ENCODE results near the gene CEP290. TPM values are rescaled to one million over a fixed set of nuclear protein-coding genes. Genes with fewer than 3 reads are reported as not detected.

CEP290 gene
- polyA plus RNA-seq (2013, experiment 1 of 4) = 17.5 TPM
- polyA plus RNA-seq (2013, experiment 2 of 4) = 16.9 TPM
- polyA plus RNA-seq (2013, experiment 3 of 4) = 13.2 TPM
- polyA plus RNA-seq (2013, experiment 4 of 4) = 17.4 TPM

DNA sequence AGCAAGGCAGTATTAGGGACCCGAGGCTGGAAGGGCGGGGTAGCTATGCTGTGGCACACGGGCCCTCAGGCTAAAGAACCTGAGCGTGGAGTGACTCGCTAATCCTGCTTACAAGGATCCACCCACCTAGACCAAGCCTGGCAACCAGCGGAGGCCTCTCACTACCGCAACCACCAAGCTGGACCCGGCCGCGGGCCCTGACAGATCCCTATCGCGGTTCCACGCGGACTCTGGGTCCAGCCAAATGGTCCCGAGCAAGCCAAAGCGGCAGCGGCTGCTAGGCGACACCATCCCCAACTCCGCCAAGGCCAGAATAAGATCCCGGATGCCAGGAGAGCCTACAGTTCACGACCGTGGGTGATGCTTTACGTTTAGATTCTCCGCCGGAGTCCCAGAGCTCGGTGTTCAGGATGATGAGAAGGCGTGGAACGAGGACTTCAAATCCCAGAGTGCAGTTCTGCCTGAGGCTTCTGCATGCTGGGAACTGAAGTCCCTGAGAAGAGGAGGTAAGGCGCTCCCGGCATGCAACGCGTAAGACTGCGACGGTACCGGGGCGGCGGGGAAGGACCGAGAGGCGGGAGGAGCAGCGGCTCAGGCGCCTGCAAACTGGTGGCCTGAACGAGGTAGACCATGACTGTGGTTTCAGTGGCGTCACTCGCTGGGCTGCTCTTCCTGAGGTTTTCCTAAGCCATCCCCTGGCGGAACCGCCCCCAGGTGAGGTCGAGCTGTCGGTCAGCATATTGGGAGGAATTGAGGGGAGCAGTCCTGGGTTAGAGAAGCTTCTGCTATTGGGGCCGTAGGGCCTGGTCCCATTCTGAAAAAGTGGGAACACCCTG, at the start of gene CEP290, which contains the start of gene TMTC3:
TSS of gene CEP290 (minus strand) at position 315 of the 836 bp plus-strand sequence. CDS start 781 bp downstream, outside the sequence.
TSS of gene TMTC3 (plus strand) at position 534 of the 836 bp plus-strand sequence. CDS start 6,009 bp downstream, outside the sequence.
- 0 to 1% methylated on average over 49 of the region's 49 CpGs for WGBS, 2 experiments
- Histone ChIP-seq H3K9me3 (ENCODE audit: control insufficient read depth, low read length) (no peaks in the 10 kb centered on the region), H3K4me1 (ENCODE audit: control insufficient read depth, insufficient read depth, low read length) (peaks cover 14% of the 10 kb centered on the region), H3K36me3 (ENCODE audit: control insufficient read depth, insufficient read depth, low read length) (no peaks in the 10 kb centered on the region), H3K4me3 (ENCODE audit: insufficient read depth, low read depth, low read length) (peak within 1 kb of the TSS; percentile 70), H3K27ac (ENCODE audit: insufficient read depth, low read depth, low read length, poor library complexity, severe bottlenecking) (no peak within 1 kb of the TSS), H3K27me3 (ENCODE audit: control insufficient read depth, insufficient read depth, low read length, poor library complexity, severe bottlenecking) (no peaks in the 10 kb centered on the region)

GRCh38 chr12:88188180-88188579, 46.3 kb upstream of the CEP290 start:
- Histone ChIP-seq H3K4me1 (ENCODE audit: control insufficient read depth, insufficient read depth, low read length) (no peaks in the 10 kb centered on the region), H3K27ac (ENCODE audit: insufficient read depth, low read depth, low read length, poor library complexity, severe bottlenecking) (no peak overlapping the region), H3K27me3 (ENCODE audit: control insufficient read depth, insufficient read depth, low read length, poor library complexity, severe bottlenecking) (no peaks in the 10 kb centered on the region), H3K4me3 (ENCODE audit: insufficient read depth, low read depth, low read length) (no peak overlapping the region), H3K9me3 (ENCODE audit: control insufficient read depth, low read length) (no peaks in the 10 kb centered on the region), H3K36me3 (ENCODE audit: control insufficient read depth, insufficient read depth, low read length) (no peaks in the 10 kb centered on the region)
- WGBS, 2 experiments = 83% methylated on average over 1 of the region's 1 CpG

GRCh38 chr12:88187571-88187970, 45.7 kb upstream of the CEP290 start:
- Histone ChIP-seq H3K36me3 (ENCODE audit: control insufficient read depth, insufficient read depth, low read length) (no peaks in the 10 kb centered on the region), H3K27me3 (ENCODE audit: control insufficient read depth, insufficient read depth, low read length, poor library complexity, severe bottlenecking) (no peaks in the 10 kb centered on the region), H3K27ac (ENCODE audit: insufficient read depth, low read depth, low read length, poor library complexity, severe bottlenecking) (no peak overlapping the region), H3K4me3 (ENCODE audit: insufficient read depth, low read depth, low read length) (no peak overlapping the region), H3K4me1 (ENCODE audit: control insufficient read depth, insufficient read depth, low read length) (no peaks in the 10 kb centered on the region), H3K9me3 (ENCODE audit: control insufficient read depth, low read length) (no peaks in the 10 kb centered on the region)
- WGBS, 2 experiments = 85 to 100% methylated on average over 1 to 2 of the region's 2 CpGs

- no peaks in the 10 kb centered on the region for H3K4me1 ChIP-seq (ENCODE audit: control insufficient read depth, insufficient read depth, low read length)
These were observed 44.1 kb upstream of the CEP290 start for GRCh38 chr12:88185988-88186387.

GRCh38 chr12:88185279-88185678, 43.4 kb upstream of the CEP290 start:
- H3K27ac ChIP-seq (ENCODE audit: insufficient read depth, low read depth, low read length, poor library complexity, severe bottlenecking) = no peak overlapping the region
- no peaks in the 10 kb centered on the region for H3K36me3 ChIP-seq (ENCODE audit: control insufficient read depth, insufficient read depth, low read length)
- H3K9me3 ChIP-seq (ENCODE audit: control insufficient read depth, low read length) = no peaks in the 10 kb centered on the region
- H3K4me3 ChIP-seq (ENCODE audit: insufficient read depth, low read depth, low read length) = no peak overlapping the region
- H3K4me1 ChIP-seq (ENCODE audit: control insufficient read depth, insufficient read depth, low read length) = no peaks in the 10 kb centered on the region
- 93% methylated on average over 2 of the region's 2 CpGs; no CpG with 5 or more reads in 1 of the 2 experiments for WGBS, 2 experiments
- no peaks in the 10 kb centered on the region for H3K27me3 ChIP-seq (ENCODE audit: control insufficient read depth, insufficient read depth, low read length, poor library complexity, severe bottlenecking)

More at GRCh38 chr12:88185988-88186387, 44.1 kb upstream of the CEP290 start:
- no peak overlapping the region for H3K4me3 ChIP-seq (ENCODE audit: insufficient read depth, low read depth, low read length)
- H3K9me3 ChIP-seq (ENCODE audit: control insufficient read depth, low read length) = no peaks in the 10 kb centered on the region
- no peak overlapping the region for H3K27ac ChIP-seq (ENCODE audit: insufficient read depth, low read depth, low read length, poor library complexity, severe bottlenecking)
- no peaks in the 10 kb centered on the region for H3K36me3 ChIP-seq (ENCODE audit: control insufficient read depth, insufficient read depth, low read length)
- H3K27me3 ChIP-seq (ENCODE audit: control insufficient read depth, insufficient read depth, low read length, poor library complexity, severe bottlenecking) = no peaks in the 10 kb centered on the region

DNA sequence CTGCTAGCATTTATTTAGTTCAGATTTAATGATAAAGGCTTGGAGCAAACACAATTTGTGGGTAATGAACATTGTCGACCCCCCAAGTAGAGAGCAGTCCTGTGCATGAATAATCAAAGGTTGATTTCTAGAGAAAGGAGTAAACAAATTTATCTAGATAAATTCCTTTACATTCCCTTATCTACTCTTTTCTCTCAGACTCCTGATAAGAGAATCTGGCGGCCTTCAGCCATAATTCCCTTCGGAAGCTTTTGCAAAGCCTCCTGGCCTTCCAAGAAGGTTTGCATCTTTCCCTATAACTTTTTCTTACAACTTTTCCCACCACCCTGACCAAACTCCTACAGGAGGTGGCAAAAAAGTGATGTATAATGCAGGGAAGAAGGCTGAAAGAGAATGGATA, 42.3 kb upstream of the CEP290 start:
- Histone ChIP-seq H3K9me3 (ENCODE audit: control insufficient read depth, low read length) (no peaks in the 10 kb centered on the region), H3K27me3 (ENCODE audit: control insufficient read depth, insufficient read depth, low read length, poor library complexity, severe bottlenecking) (no peaks in the 10 kb centered on the region), H3K4me1 (ENCODE audit: control insufficient read depth, insufficient read depth, low read length) (no peaks in the 10 kb centered on the region), H3K27ac (ENCODE audit: insufficient read depth, low read depth, low read length, poor library complexity, severe bottlenecking) (no peak overlapping the region), H3K4me3 (ENCODE audit: insufficient read depth, low read depth, low read length) (no peak overlapping the region), H3K36me3 (ENCODE audit: control insufficient read depth, insufficient read depth, low read length) (no peaks in the 10 kb centered on the region)
- WGBS, 2 experiments = 95 to 96% methylated on average over 2 to 3 of the region's 3 CpGs

DNA sequence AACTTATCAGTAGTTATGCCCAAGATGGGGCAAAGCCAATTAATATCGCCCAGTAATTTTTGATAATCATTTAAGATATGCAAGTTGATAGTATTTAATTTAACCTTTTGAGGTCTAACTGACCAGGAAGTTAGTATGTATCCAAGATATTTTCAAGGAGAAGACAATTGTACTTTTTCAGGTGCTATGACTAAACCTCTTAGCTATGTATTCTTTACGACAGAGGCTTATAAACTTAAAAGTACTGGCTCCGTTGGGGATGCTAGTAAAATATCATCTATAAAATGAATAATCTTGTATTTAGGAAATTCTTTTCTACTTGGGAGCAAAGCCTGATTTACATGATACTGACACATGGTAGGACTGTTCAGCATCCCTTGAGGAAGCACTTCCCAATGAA, 40.5 kb upstream of the CEP290 start:
- WGBS, 2 experiments = 100% methylated on average over 1 of the region's 3 CpGs; no CpG with 5 or more reads in 1 of the 2 experiments
- peaks cover 3% of the 10 kb centered on the region for H3K36me3 ChIP-seq (ENCODE audit: control insufficient read depth, insufficient read depth, low read length)
- no peaks in the 10 kb centered on the region for H3K9me3 ChIP-seq (ENCODE audit: control insufficient read depth, low read length)
- H3K4me3 ChIP-seq (ENCODE audit: insufficient read depth, low read depth, low read length) = no peak overlapping the region
- H3K4me1 ChIP-seq (ENCODE audit: control insufficient read depth, insufficient read depth, low read length) = no peaks in the 10 kb centered on the region
- H3K27ac ChIP-seq (ENCODE audit: insufficient read depth, low read depth, low read length, poor library complexity, severe bottlenecking) = no peak overlapping the region
- H3K27me3 ChIP-seq (ENCODE audit: control insufficient read depth, insufficient read depth, low read length, poor library complexity, severe bottlenecking) = no peaks in the 10 kb centered on the region

- Histone ChIP-seq H3K9me3 (ENCODE audit: control insufficient read depth, low read length) (no peaks in the 10 kb centered on the region), H3K4me1 (ENCODE audit: control insufficient read depth, insufficient read depth, low read length) (no peaks in the 10 kb centered on the region), H3K4me3 (ENCODE audit: insufficient read depth, low read depth, low read length) (no peak overlapping the region), H3K27ac (ENCODE audit: insufficient read depth, low read depth, low read length, poor library complexity, severe bottlenecking) (no peak overlapping the region), H3K36me3 (ENCODE audit: control insufficient read depth, insufficient read depth, low read length) (peaks cover 3% of the 10 kb centered on the region), H3K27me3 (ENCODE audit: control insufficient read depth, insufficient read depth, low read length, poor library complexity, severe bottlenecking) (no peaks in the 10 kb centered on the region)
- WGBS, 2 experiments = 90 to 91% methylated on average over 3 of the region's 3 CpGs
These were observed 40.0 kb upstream of the CEP290 start for GRCh38 chr12:88181881-88182280.

DNA sequence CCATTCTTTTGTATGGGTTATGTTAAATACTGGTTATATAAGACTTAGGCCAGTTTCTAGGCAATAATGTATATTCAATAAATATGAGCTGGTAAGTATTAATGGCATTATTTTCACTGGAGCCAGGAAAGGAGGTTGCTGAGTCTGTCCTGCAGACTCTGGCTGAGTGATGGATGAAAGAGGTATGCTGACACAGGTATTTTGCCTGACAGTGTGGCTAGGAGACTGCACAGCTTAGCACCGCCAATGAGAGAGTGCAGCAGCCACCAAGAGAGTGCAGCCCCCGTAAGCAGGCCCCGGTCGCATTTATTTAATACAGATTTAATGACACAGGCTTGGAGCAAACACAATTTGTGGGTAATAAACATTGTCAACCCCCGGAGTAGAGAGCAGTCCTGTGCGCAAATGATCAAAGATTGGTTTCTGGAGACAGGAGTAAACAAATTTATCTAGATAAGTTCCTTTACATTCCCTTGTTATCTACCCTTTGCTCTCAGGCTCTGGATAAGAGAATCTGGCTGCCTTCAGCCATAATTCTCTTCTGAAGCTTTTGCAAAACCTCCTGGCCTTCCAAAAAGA, 37.6 kb upstream of the CEP290 start:
- no peaks in the 10 kb centered on the region for H3K4me1 ChIP-seq (ENCODE audit: control insufficient read depth, insufficient read depth, low read length)
- WGBS, 2 experiments = 97% methylated on average over 6 of the region's 6 CpGs
- H3K4me3 ChIP-seq (ENCODE audit: insufficient read depth, low read depth, low read length) = no peak overlapping the region
- H3K9me3 ChIP-seq (ENCODE audit: control insufficient read depth, low read length) = no peaks in the 10 kb centered on the region
- H3K27me3 ChIP-seq (ENCODE audit: control insufficient read depth, insufficient read depth, low read length, poor library complexity, severe bottlenecking) = no peaks in the 10 kb centered on the region
- H3K27ac ChIP-seq (ENCODE audit: insufficient read depth, low read depth, low read length, poor library complexity, severe bottlenecking) = no peak overlapping the region
- peaks cover 3% of the 10 kb centered on the region for H3K36me3 ChIP-seq (ENCODE audit: control insufficient read depth, insufficient read depth, low read length)

- WGBS, 2 experiments = 96 to 99% methylated on average over 3 of the region's 3 CpGs
- H3K4me1 ChIP-seq (ENCODE audit: control insufficient read depth, insufficient read depth, low read length) = no peaks in the 10 kb centered on the region
- H3K27me3 ChIP-seq (ENCODE audit: control insufficient read depth, insufficient read depth, low read length, poor library complexity, severe bottlenecking) = no peaks in the 10 kb centered on the region
- no peaks in the 10 kb centered on the region for H3K9me3 ChIP-seq (ENCODE audit: control insufficient read depth, low read length)
- peaks cover 3% of the 10 kb centered on the region for H3K36me3 ChIP-seq (ENCODE audit: control insufficient read depth, insufficient read depth, low read length)
- no peak overlapping the region for H3K4me3 ChIP-seq (ENCODE audit: insufficient read depth, low read depth, low read length)
- no peak overlapping the region for H3K27ac ChIP-seq (ENCODE audit: insufficient read depth, low read depth, low read length, poor library complexity, severe bottlenecking)
These were observed 33.7 kb upstream of the CEP290 start for GRCh38 chr12:88175544-88175943.

All from ectodermal cell (in vitro differentiated cells).